Left lobe of liver (tissue), 2 donors: ENCODE data around the gene NECTIN1. TPM values are rescaled to one million over a fixed set of nuclear protein-coding genes. Genes with fewer than 3 reads are reported as not detected.

ENCODE experiments used
- ATAC-seq: fragments of 200-7000 bp; cut with Tn5 transposase; one replicate; pipeline ENCODE4 v1.9.1; 2020; ENCODE audit warnings: mild to moderate bottlenecking, moderate library complexity
- DNase-seq: peaks from one replicate; pipeline ENCODE4 v3.0.0-alpha.2; 2020; ENCODE audit warnings: low spot score
- total RNA-seq: library from RNA; stranded (reverse); gene quantifications from one replicate; pipeline ENCODE4 v1.2.1, GENCODE V29; 2021
- donor health status: DM: no; HTN: no; CAD: no; lungs with moderate emphysema.
- donor health status: DM: no; HTN: yes; CAD: no.

NECTIN1 gene
- total RNA-seq, 1 donor from 2014 or later = 6.5 TPM

GRCh38 chr11:119594639-119595249 is 134.3 kb downstream of the NECTIN1 start:
- DNase-seq (no peak), ATAC-seq (no peak)

GRCh38 chr11:119593346-119593745 is 135.7 kb downstream of the NECTIN1 start:
- no peak for ATAC-seq
- no peak for DNase-seq

- no peak for ATAC-seq
- DNase-seq = no peak
Observed at GRCh38 chr11:119592642-119593041, 136.4 kb downstream of the NECTIN1 start.

GRCh38 chr11:119591836-119592310 is 137.1 kb downstream of the NECTIN1 start:
- no peak for DNase-seq
- no peak for ATAC-seq

GRCh38 chr11:119590651-119591351 is 138.2 kb downstream of the NECTIN1 start:
- peak; percentile 35 for ATAC-seq
- DNase-seq = no peak

- DNase-seq = no peak
- no peak for ATAC-seq
Observed at GRCh38 chr11:119589001-119589400, 140.0 kb downstream of the NECTIN1 start.
